Panc1 (cell line): ENCODE data around the gene METRN. TPM values are rescaled to one million over a fixed set of nuclear protein-coding genes. Genes with fewer than 3 reads are reported as not detected.

Source experiments
- ATAC-seq: fragments of 200-7000 bp; cut with Tn5 transposase; 2 replicates; pipeline ENCODE4 v1.9.1; 2020; ENCODE audit warnings: mild to moderate bottlenecking, moderate library complexity
- BruUV-seq: library from RNA; stranded (reverse); fragments of 400-500 nt; replicated peaks from 2 replicates; lab custom pipeline; 2021; lab: Mats Ljungman, UMichigan
- CTCF ChIA-PET: fragments of 300-600 bp; sonication (Branson Sonifier 250); formaldehyde crosslinking; loops from one replicate; lab custom pipeline; 2022; ENCODE audit warnings: antibody characterized with exemption; lab: Charles Lee
- POLR2A ChIA-PET: fragments of 300-600 bp; sonication (Branson Sonifier 250); formaldehyde crosslinking; loops from one replicate; lab custom pipeline; 2022; ENCODE audit warnings: antibody characterized with exemption; lab: Charles Lee
- DNase-seq: peaks from one replicate; pipeline ENCODE4 v3.0.0-alpha.2; 2010; ENCODE audit warnings: low read depth, low spot score
- H3K27ac ChIP-seq: 2 replicates; pipeline ENCODE4 v1.5.1; 2011; ENCODE audit warnings: mild to moderate bottlenecking, low read length, inconsistent platforms
- H3K27me3 ChIP-seq: fragments of 200-500 bp; sonication (Bioruptor generic); 2 replicates; pipeline ENCODE4 v1.6.0; 2014; ENCODE audit warnings: low read length, inconsistent platforms; ENCODE audit not compliant: control insufficient read depth, insufficient read depth
- H3K36me3 ChIP-seq: fragments of 200-500 bp; sonication (Bioruptor generic); 2 replicates; pipeline ENCODE4 v1.5.1; 2014; ENCODE audit warnings: inconsistent platforms, mild to moderate bottlenecking, low read length, moderate library complexity; ENCODE audit not compliant: control insufficient read depth, insufficient read depth
- H3K4me1 ChIP-seq: 2 replicates; pipeline ENCODE4 v1.5.1; 2011; ENCODE audit warnings: inconsistent platforms, mild to moderate bottlenecking, low read length, moderate library complexity; ENCODE audit not compliant: control insufficient read depth, insufficient read depth
- H3K4me3 ChIP-seq, 2 experiments: 2 replicates each; pipeline ENCODE4 v1.5.1; 2011 to 2012; ENCODE audit warnings: low read depth in 2 of 2, low read length in 2 of 2, mild to moderate bottlenecking in 2 of 2, inconsistent platforms in 1 of 2, moderate library complexity in 1 of 2
- H3K9me3 ChIP-seq: fragments of 200-500 bp; sonication (Bioruptor generic); 2 replicates; pipeline ENCODE4 v1.5.1; 2014; ENCODE audit warnings: low read depth, mild to moderate bottlenecking, inconsistent platforms, low read length, moderate library complexity; ENCODE audit not compliant: control insufficient read depth, insufficient read depth
- CTCF ChIP-seq: fragments of 450-650 bp; IDR thresholded peaks from 2 replicates; pipeline ENCODE4 v1.5.1; 2017; ENCODE audit warnings: mild to moderate bottlenecking
- POLR2AphosphoS5 ChIP-seq: IDR thresholded peaks from 2 replicates; pipeline ENCODE4 v1.6.1; 2012; ENCODE audit warnings: mild to moderate bottlenecking, low read depth, low read length, moderate library complexity
- REST ChIP-seq, 2 experiments: IDR thresholded peaks; 2 replicates each; pipeline ENCODE4 v1.6.1; 2011 to 2012; ENCODE audit warnings: low read depth in 2 of 2, control low read depth in 1 of 2, low read length in 1 of 2, mild to moderate bottlenecking in 1 of 2, moderate library complexity in 1 of 2; ENCODE audit not compliant: insufficient read depth in 1 of 2
- SIN3A ChIP-seq: IDR thresholded peaks from 2 replicates; pipeline ENCODE4 v1.6.1; 2012; ENCODE audit warnings: low read depth, mild to moderate bottlenecking, low read length, moderate library complexity, borderline replicate concordance; ENCODE audit not compliant: insufficient read depth
- TCF7L2 ChIP-seq: IDR thresholded peaks from 2 replicates; pipeline ENCODE4 v1.6.1; 2011; ENCODE audit warnings: mild to moderate bottlenecking, low read depth, low read length, inconsistent platforms
- in situ Hi-C: cut with HindIII; loops from 2 replicates; pipeline ENCODE4 v1.10.0; 2016; ENCODE audit warnings: low sequenced_read_pairs, low pct_unique_long_range_greater_than_20kb
- intact Hi-C: fragments of 100-400 bp; cut with micrococcal nuclease; formaldehyde crosslinking; loops from one replicate; pipeline ENCODE4 v1.10.0; 2022; ENCODE audit not compliant: unreplicated experiment
- total RNA-seq: library from RNA; stranded (reverse); gene quantifications from one replicate; pipeline ENCODE4 v1.2.1, GENCODE V29; 2021; ENCODE audit not compliant: unreplicated experiment

Gene METRN
- total RNA-seq, 1 experiment from 2014 or later: 407 TPM

- BruUV-seq: no TSS peak
- TF ChIP-seq SIN3A: no peak
- no peak overlapping the region for H3K4me3 ChIP-seq
- ATAC-seq (no peak), DNase-seq (no peak)
- intact Hi-C loops (no loop called here), in situ Hi-C loops (no loop called here)
- H3K27me3 ChIP-seq: no peaks in the 10 kb centered on the region
- H3K36me3 ChIP-seq: no peaks in the 10 kb centered on the region
- H3K9me3 ChIP-seq: no peaks in the 10 kb centered on the region
- ChIA-PET CTCF (no interaction called here), POLR2A (no interaction called here)
- H3K27ac ChIP-seq: no peak overlapping the region
- peaks cover 7% of the 10 kb centered on the region for H3K4me1 ChIP-seq
These were observed 52.1 kb downstream of the METRN start for GRCh38 chr16:766820-767640.

DNA sequence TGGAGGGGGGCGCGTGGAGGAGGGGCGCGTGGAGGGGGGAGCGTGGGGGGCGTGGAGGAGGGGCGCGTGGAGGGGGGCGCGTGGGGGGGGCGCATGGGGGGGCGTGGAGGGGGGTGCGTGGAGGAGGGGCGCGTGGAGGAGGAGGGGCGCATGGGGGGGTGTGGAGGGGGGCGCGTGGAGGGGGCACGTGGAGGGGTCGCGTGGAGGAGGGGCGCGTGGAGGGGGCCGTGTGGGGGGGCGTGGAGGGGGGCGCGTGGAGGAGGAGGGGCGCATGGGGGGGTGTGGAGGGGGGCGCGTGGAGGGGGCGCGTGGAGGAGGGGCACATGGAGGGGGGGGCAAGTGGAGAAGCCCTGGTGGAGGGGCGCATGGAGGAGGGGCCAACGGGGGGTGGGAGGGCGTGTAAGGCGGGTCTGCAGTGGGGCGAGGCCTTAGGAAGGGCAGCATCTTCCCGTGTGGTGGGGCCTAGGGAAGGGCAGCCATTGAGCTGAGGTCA is 52.9 kb downstream of the METRN start:
- TF ChIP-seq POLR2AphosphoS5: no peak
- no peak for DNase-seq
- intact Hi-C loops: no loop called here
- CTCF ChIA-PET: no interaction called here
- no TSS peak for BruUV-seq
- Histone ChIP-seq H3K36me3 (no peaks in the 10 kb centered on the region), H3K4me1 (peaks cover 4% of the 10 kb centered on the region), H3K9me3 (no peaks in the 10 kb centered on the region), H3K27ac (no peak overlapping the region), H3K4me3 (no peak overlapping the region), H3K27me3 (no peaks in the 10 kb centered on the region)
- POLR2A ChIA-PET: no interaction called here
- in situ Hi-C loops: no loop called here
- no peak for ATAC-seq

GRCh38 chr16:768428-768827 is 53.5 kb downstream of the METRN start:
- Histone ChIP-seq H3K27me3 (no peaks in the 10 kb centered on the region), H3K9me3 (no peaks in the 10 kb centered on the region), H3K4me1 (peaks cover under 1% of the 10 kb centered on the region), H3K27ac (no peak overlapping the region), H3K4me3 (no peak overlapping the region), H3K36me3 (no peaks in the 10 kb centered on the region)
- in situ Hi-C loops (no loop called here), intact Hi-C loops (no loop called here)
- ATAC-seq (peak; percentile 39), DNase-seq (no peak)
- no TSS peak for BruUV-seq
- POLR2A ChIA-PET: no interaction called here
- TF ChIP-seq TCF7L2 (no peak), SIN3A (no peak), REST (IDR thresholded peaks at IDR 0.05; ENCODE audit: insufficient read depth in 1 of 2, low read depth in 2 of 2, low read length in 1 of 2) (no peak), CTCF (no peak), POLR2AphosphoS5 (no peak)
- CTCF ChIA-PET: no interaction called here

Other genes with a start within 250 kb of the METRN start
- 78.5 TPM for gene CAPN15, start 187.4 kb upstream of the METRN start, total RNA-seq
- gene PRR35, start 154.7 kb upstream of the METRN start, total RNA-seq: 2.2 TPM
- gene NHLRC4, start 148.1 kb upstream of the METRN start, total RNA-seq: 4.0 TPM
- 83.5 TPM for gene PIGQ, start 145.2 kb upstream of the METRN start, total RNA-seq
- 30.7 TPM for gene RAB40C, start 125.1 kb upstream of the METRN start, total RNA-seq
- gene WFIKKN1, start 84.1 kb upstream of the METRN start, total RNA-seq: 2.0 TPM
- gene METTL26, start 78.8 kb upstream of the METRN start, total RNA-seq: 91.8 TPM
- 91.6 TPM for gene MCRIP2, start 73.3 kb upstream of the METRN start, total RNA-seq
- 58.9 TPM for gene WDR90, start 65.8 kb upstream of the METRN start, total RNA-seq
- 195 TPM for gene RHOT2, start 47.0 kb upstream of the METRN start, total RNA-seq
- 6.6 TPM for gene RHBDL1, start 39.4 kb upstream of the METRN start, total RNA-seq
- gene STUB1, start 34.7 kb upstream of the METRN start, total RNA-seq: 217 TPM
- gene JMJD8, start 30.8 kb upstream of the METRN start, total RNA-seq: 73.9 TPM
- gene WDR24, start 24.7 kb upstream of the METRN start, total RNA-seq: 17.9 TPM
- gene FBXL16, start 9.3 kb upstream of the METRN start, total RNA-seq: 28.0 TPM
- gene ANTKMT, start 6.0 kb downstream of the METRN start, total RNA-seq: 93.6 TPM
- 18.2 TPM for gene CCDC78, start 11.3 kb downstream of the METRN start, total RNA-seq
- gene HAGHL, start 12.0 kb downstream of the METRN start, total RNA-seq: 41.1 TPM
- gene CIAO3, start 25.9 kb downstream of the METRN start, total RNA-seq: 34.0 TPM
- gene MSLN, start 45.6 kb downstream of the METRN start, total RNA-seq: 1.1 TPM
- 61.1 TPM for gene RPUSD1, start 73.3 kb downstream of the METRN start, total RNA-seq
- gene CHTF18, start 73.5 kb downstream of the METRN start, total RNA-seq: 118 TPM
- 0.23 TPM for gene GNG13, start 85.6 kb downstream of the METRN start, total RNA-seq